ENCODE results near the gene ADA. TPM values are rescaled to one million over a fixed set of nuclear protein-coding genes. Genes with fewer than 3 reads are reported as not detected.

The ADA gene
- total RNA-seq, 1 donor from 2014 or later, result 8.2 TPM

GRCh38 chr20:44624743-44625271 is 26.7 kb downstream of the ADA start:
- TF ChIP-seq CTCF (conservative IDR thresholded peaks at IDR 0.05), result no peak
- Mint-ChIP-seq H3K36me3 (ENCODE audit: low read depth) (peaks cover 13% of the 10 kb centered on the region), H3K27me3 (ENCODE audit: low read depth) (no peaks in the 10 kb centered on the region), H3K27ac (ENCODE audit: unreplicated experiment) (no peak overlapping the region), H3K4me1 (no peaks in the 10 kb centered on the region), H3K4me3 (no peak overlapping the region), H3K9me3 (no peaks in the 10 kb centered on the region)
- DNase-seq (ENCODE audit: low read depth, low spot score), result no peak

- no peak for TF ChIP-seq CTCF (conservative IDR thresholded peaks at IDR 0.05)
Observed at GRCh38 chr20:44624152-44624551, 27.3 kb downstream of the ADA start.

GRCh38 chr20:44622501-44623270 is 28.8 kb downstream of the ADA start:
- Mint-ChIP-seq H3K4me1 (no peaks in the 10 kb centered on the region), H3K4me3 (no peak overlapping the region), H3K27me3 (ENCODE audit: low read depth) (no peaks in the 10 kb centered on the region), H3K27ac (ENCODE audit: unreplicated experiment) (no peak overlapping the region), H3K36me3 (ENCODE audit: low read depth) (peaks cover 16% of the 10 kb centered on the region), H3K9me3 (no peaks in the 10 kb centered on the region)
- DNase-seq (ENCODE audit: low read depth, low spot score), result no peak
- TF ChIP-seq CTCF (conservative IDR thresholded peaks at IDR 0.05), result no peak

More at GRCh38 chr20:44624152-44624551, 27.3 kb downstream of the ADA start:
- H3K36me3 Mint-ChIP-seq (ENCODE audit: low read depth), result peaks cover 16% of the 10 kb centered on the region
- no peak for DNase-seq (ENCODE audit: low read depth, low spot score)
- no peak overlapping the region for H3K27ac Mint-ChIP-seq (ENCODE audit: unreplicated experiment)
- H3K9me3 Mint-ChIP-seq, result no peaks in the 10 kb centered on the region
- no peak overlapping the region for H3K4me3 Mint-ChIP-seq
- no peaks in the 10 kb centered on the region for H3K27me3 Mint-ChIP-seq (ENCODE audit: low read depth)
- no peaks in the 10 kb centered on the region for H3K4me1 Mint-ChIP-seq

GRCh38 chr20:44621939-44622338 is 29.6 kb downstream of the ADA start:
- no peaks in the 10 kb centered on the region for H3K4me1 Mint-ChIP-seq
- H3K27ac Mint-ChIP-seq (ENCODE audit: unreplicated experiment), result no peak overlapping the region
- no peak for TF ChIP-seq CTCF (conservative IDR thresholded peaks at IDR 0.05)
- DNase-seq (ENCODE audit: low read depth, low spot score), result no peak
- H3K4me3 Mint-ChIP-seq, result no peak overlapping the region
- no peaks in the 10 kb centered on the region for H3K27me3 Mint-ChIP-seq (ENCODE audit: low read depth)
- no peaks in the 10 kb centered on the region for H3K9me3 Mint-ChIP-seq
- peaks cover 16% of the 10 kb centered on the region for H3K36me3 Mint-ChIP-seq (ENCODE audit: low read depth)

GRCh38 chr20:44621325-44621724 is 30.2 kb downstream of the ADA start:
- Mint-ChIP-seq H3K4me1 (no peaks in the 10 kb centered on the region), H3K4me3 (no peak overlapping the region), H3K27me3 (ENCODE audit: low read depth) (no peaks in the 10 kb centered on the region), H3K36me3 (ENCODE audit: low read depth) (peaks cover 16% of the 10 kb centered on the region), H3K9me3 (no peaks in the 10 kb centered on the region), H3K27ac (ENCODE audit: unreplicated experiment) (no peak overlapping the region)
- no peak for DNase-seq (ENCODE audit: low read depth, low spot score)
- no peak for TF ChIP-seq CTCF (conservative IDR thresholded peaks at IDR 0.05)
